IMR-90 (cell line): ENCODE measurements around the gene CATSPER3. TPM values are rescaled to one million over a fixed set of nuclear protein-coding genes. Genes with fewer than 3 reads are reported as not detected.

Experiments
- ATAC-seq: fragments of 200-7000 bp; cut with Tn5 transposase; 2 replicates; pipeline ENCODE4 v1.9.1; 2020; ENCODE audit warnings: low read depth, mild to moderate bottlenecking, moderate library complexity
- BruUV-seq: library from RNA; stranded (reverse); fragments of 400-500 nt; replicated peaks from 2 replicates; lab custom pipeline; 2021; lab: Mats Ljungman, UMichigan
- CTCF ChIA-PET: fragments of 300-600 bp; formaldehyde crosslinking; extraction: SDS; loops from one replicate; lab custom pipeline; 2021; ENCODE audit warnings: antibody characterized with exemption; lab: Yijun Ruan, JAX
- POLR2A ChIA-PET: fragments of 300-600 bp; sonication (Branson Sonifier 250); formaldehyde crosslinking; loops from one replicate; lab custom pipeline; 2022; ENCODE audit warnings: antibody characterized with exemption; ENCODE audit not compliant: unreplicated experiment; lab: Charles Lee
- DNase-seq: peaks from one replicate; pipeline ENCODE4 v3.0.0; 2013
- H2AFZ ChIP-seq: replicated peaks from 2 replicates; pipeline ENCODE3; 2013; ENCODE audit warnings: low read length, mild to moderate bottlenecking; ENCODE audit not compliant: poor library complexity
- H2AK5ac ChIP-seq: 2 replicates; pipeline ENCODE4 v1.6.1; 2013; ENCODE audit warnings: low read depth, low read length, inconsistent platforms
- H2AK9ac ChIP-seq: replicated peaks from 2 replicates; pipeline ENCODE3; 2013; ENCODE audit warnings: mild to moderate bottlenecking, low read depth, low read length, moderate library complexity; ENCODE audit not compliant: poor library complexity
- H2BK120ac ChIP-seq: 2 replicates; pipeline ENCODE4 v1.6.1; 2013; ENCODE audit warnings: low read depth, low read length, inconsistent platforms
- H2BK15ac ChIP-seq: 3 replicates; pipeline ENCODE4 v1.6.1; 2013; ENCODE audit warnings: low read depth, low read length, inconsistent platforms
- H2BK20ac ChIP-seq: 2 replicates; pipeline ENCODE4 v1.6.1; 2013; ENCODE audit warnings: low read depth, mild to moderate bottlenecking, inconsistent platforms, low read length, moderate library complexity
- H2BK5ac ChIP-seq: 2 replicates; pipeline ENCODE4 v1.6.1; 2013; ENCODE audit warnings: mild to moderate bottlenecking, low read depth, low read length, inconsistent platforms; ENCODE audit not compliant: poor library complexity, severe bottlenecking
- H3K14ac ChIP-seq: replicated peaks from 2 replicates; pipeline ENCODE4 v1.6.1; 2013; ENCODE audit warnings: low read depth, low read length, inconsistent platforms
- H3K18ac ChIP-seq: 2 replicates; pipeline ENCODE4 v1.6.1; 2013; ENCODE audit warnings: low read depth, low read length, control low read depth
- H3K23ac ChIP-seq: 2 replicates; pipeline ENCODE4 v1.6.1; 2013; ENCODE audit warnings: low read depth, low read length, inconsistent platforms
- H3K27ac ChIP-seq: 2 replicates; pipeline ENCODE4 v1.5.1; 2013; ENCODE audit warnings: mild to moderate bottlenecking, control low read depth, low read length; ENCODE audit not compliant: insufficient read depth
- H3K27me3 ChIP-seq: 2 replicates; pipeline ENCODE4 v1.6.1; 2013; ENCODE audit warnings: low read length; ENCODE audit not compliant: control insufficient read depth, insufficient read depth
- H3K36me3 ChIP-seq: 2 replicates; pipeline ENCODE4 v1.6.1; 2013; ENCODE audit warnings: low read length, mixed read lengths; ENCODE audit not compliant: control insufficient read depth, insufficient read depth
- H3K4ac ChIP-seq: 2 replicates; pipeline ENCODE4 v1.6.1; 2013; ENCODE audit warnings: low read depth, low read length, inconsistent platforms
- H3K4me1 ChIP-seq: 2 replicates; pipeline ENCODE4 v1.6.1; 2013; ENCODE audit warnings: low read length, mixed read lengths; ENCODE audit not compliant: control insufficient read depth, insufficient read depth
- H3K4me2 ChIP-seq: 2 replicates; pipeline ENCODE4 v1.6.1; 2013; ENCODE audit warnings: low read depth, mild to moderate bottlenecking, control low read depth, low read length, moderate library complexity
- H3K4me3 ChIP-seq: 2 replicates; pipeline ENCODE4 v1.5.1; 2013; ENCODE audit warnings: low read depth, mild to moderate bottlenecking, control low read depth, low read length, moderate library complexity; ENCODE audit not compliant: insufficient read depth
- H3K56ac ChIP-seq: 2 replicates; pipeline ENCODE4 v1.6.1; 2013; ENCODE audit warnings: low read length, inconsistent platforms; ENCODE audit not compliant: insufficient read depth; ENCODE audit errors: extremely low read depth
- H3K79me1 ChIP-seq, 2 experiments: 2 replicates each; pipeline ENCODE4 v1.6.1; 2013; ENCODE audit warnings: low read length in 2 of 2, inconsistent platforms in 1 of 2, low read depth in 1 of 2
- H3K9ac ChIP-seq: 2 replicates; pipeline ENCODE4 v1.6.1; 2013; ENCODE audit warnings: low read depth, low read length, control low read depth
- H3K9me1 ChIP-seq: 2 replicates; pipeline ENCODE4 v1.6.1; 2013; ENCODE audit warnings: low read length, inconsistent platforms; ENCODE audit not compliant: insufficient read depth
- H3K9me3 ChIP-seq: 2 replicates; pipeline ENCODE4 v1.6.1; 2013; ENCODE audit warnings: low read length; ENCODE audit not compliant: control insufficient read depth, insufficient read depth
- H4K20me1 ChIP-seq: 2 replicates; pipeline ENCODE4 v1.6.1; 2013; ENCODE audit warnings: low read length, inconsistent platforms; ENCODE audit not compliant: insufficient read depth
- H4K5ac ChIP-seq: 2 replicates; pipeline ENCODE4 v1.6.1; 2013; ENCODE audit warnings: mild to moderate bottlenecking, low read depth, low read length, control low read depth
- H4K8ac ChIP-seq, 2 experiments: 2 replicates each; pipeline ENCODE4 v1.6.1; 2013; ENCODE audit warnings: low read depth in 2 of 2, low read length in 2 of 2, control low read depth in 1 of 2, inconsistent platforms in 1 of 2
- H4K91ac ChIP-seq: 2 replicates; pipeline ENCODE4 v1.6.1; 2013; ENCODE audit warnings: low read depth, low read length, inconsistent platforms; ENCODE audit not compliant: insufficient read depth
- USF2 ChIP-seq: fragments of 150-350 bp; IDR thresholded peaks from 2 replicates; pipeline ENCODE4 v1.6.1; 2017; ENCODE audit warnings: mild to moderate bottlenecking, antibody characterized with exemption, low read length, low read depth
- dilution Hi-C: fragments of 300-500 bp; cut with HindIII; formaldehyde crosslinking; loops from one replicate; pipeline ENCODE4 v1.14.3; 2018; ENCODE audit warnings: low sequenced_read_pairs; ENCODE audit not compliant: unreplicated experiment
- in situ Hi-C: fragments of 300-500 bp; cut with MboI; formaldehyde crosslinking; loops from 3 replicates; pipeline ENCODE4 v1.14.3; 2019; ENCODE audit warnings: low sequenced_read_pairs, inconsistent platforms, mixed read lengths
- intact Hi-C: fragments of 100-400 bp; cut with micrococcal nuclease; formaldehyde crosslinking; loops from 2 replicates; pipeline ENCODE4 v1.10.0; 2022
- polyA plus RNA-seq, 3 experiments: library from polyadenylated mRNA; depleted of rRNA; stranded (reverse); fragments of >200 nt; gene quantifications; 2 replicates each; pipeline ENCODE4 v1.2.3, GENCODE V29; 2012; ENCODE audit warnings: low replicate concordance in 1 of 3
- total RNA-seq: library from RNA; depleted of rRNA; stranded (reverse); fragments of >200 nt; gene quantifications from 2 replicates; pipeline ENCODE4 v1.2.3, GENCODE V29; 2012

CATSPER3 gene
- total and polyA plus RNA-seq, 2 of the 4 experiments (the other 2 are of a cell fraction): under 0.01 to 0.12 TPM

- in situ Hi-C loops (no loop called here), intact Hi-C loops (no loop called here), dilution Hi-C loops (no loop called here)
- H2AK5ac ChIP-seq: no peak overlapping the region
- H3K9me1 ChIP-seq: peaks cover 3% of the 10 kb centered on the region; the same call in 1 of the 2 replicates
- H3K27me3 ChIP-seq: peaks cover 45% of the 10 kb centered on the region
- no peaks in the 10 kb centered on the region for H3K79me1 ChIP-seq
- H2AFZ ChIP-seq: no peak overlapping the region
- no peak overlapping the region for H4K91ac ChIP-seq
- H3K56ac ChIP-seq: no peak overlapping the region
- H3K4me2 ChIP-seq: no peak overlapping the region
- no peak overlapping the region for H3K27ac ChIP-seq
- no peak overlapping the region for H4K5ac ChIP-seq
- H3K4ac ChIP-seq: no peak overlapping the region
- no peak overlapping the region for H2BK5ac ChIP-seq
- ATAC-seq: no peak
- H3K9me3 ChIP-seq: no peaks in the 10 kb centered on the region
- H3K4me3 ChIP-seq: no peak overlapping the region
- no TSS peak for BruUV-seq
- H3K23ac ChIP-seq: no peak overlapping the region
- no peak overlapping the region for H2BK120ac ChIP-seq
- no peak overlapping the region for H3K14ac ChIP-seq
- ChIA-PET CTCF (no interaction called here), POLR2A (no interaction called here)
- no peak overlapping the region for H2AK9ac ChIP-seq
- no peak overlapping the region for H4K8ac ChIP-seq
- H2BK15ac ChIP-seq: no peak overlapping the region
- no peak overlapping the region for H3K9ac ChIP-seq
- no peak for DNase-seq
- no peaks in the 10 kb centered on the region; the same call in 1 of the 2 replicates for H3K36me3 ChIP-seq
- no peak overlapping the region for H3K18ac ChIP-seq
- no peak overlapping the region for H2BK20ac ChIP-seq
- no peaks in the 10 kb centered on the region; the same call in 1 of the 2 replicates for H4K20me1 ChIP-seq
- peaks cover 4% of the 10 kb centered on the region; the same call in 1 of the 2 replicates for H3K4me1 ChIP-seq
- TF ChIP-seq USF2: no peak
Measured at GRCh38 chr5:135045488-135045887, 77.8 kb downstream of the CATSPER3 start.
